Lower leg skin (tissue), 3 donors: ENCODE data around the gene TMEM184A.

ENCODE experiments used
- POLR2A ChIP-seq, 2 donors: fragments of 450-650 bp; IDR thresholded peaks; one replicate each; pipeline ENCODE4 v1.6.1; 2016 to 2017; ENCODE audit warnings: antibody characterized with exemption in 2 of 2, mild to moderate bottlenecking in 1 of 2, moderate library complexity in 1 of 2
- TF ChIP-seq, protein P1 (sequence below), 3 donors: fragments of 450-650 bp; IDR thresholded peaks; one replicate each; pipeline ENCODE4 v1.5.1; 2016; ENCODE audit warnings: antibody characterized with exemption in 3 of 3, mild to moderate bottlenecking in 3 of 3, moderate library complexity in 2 of 3

DNA sequence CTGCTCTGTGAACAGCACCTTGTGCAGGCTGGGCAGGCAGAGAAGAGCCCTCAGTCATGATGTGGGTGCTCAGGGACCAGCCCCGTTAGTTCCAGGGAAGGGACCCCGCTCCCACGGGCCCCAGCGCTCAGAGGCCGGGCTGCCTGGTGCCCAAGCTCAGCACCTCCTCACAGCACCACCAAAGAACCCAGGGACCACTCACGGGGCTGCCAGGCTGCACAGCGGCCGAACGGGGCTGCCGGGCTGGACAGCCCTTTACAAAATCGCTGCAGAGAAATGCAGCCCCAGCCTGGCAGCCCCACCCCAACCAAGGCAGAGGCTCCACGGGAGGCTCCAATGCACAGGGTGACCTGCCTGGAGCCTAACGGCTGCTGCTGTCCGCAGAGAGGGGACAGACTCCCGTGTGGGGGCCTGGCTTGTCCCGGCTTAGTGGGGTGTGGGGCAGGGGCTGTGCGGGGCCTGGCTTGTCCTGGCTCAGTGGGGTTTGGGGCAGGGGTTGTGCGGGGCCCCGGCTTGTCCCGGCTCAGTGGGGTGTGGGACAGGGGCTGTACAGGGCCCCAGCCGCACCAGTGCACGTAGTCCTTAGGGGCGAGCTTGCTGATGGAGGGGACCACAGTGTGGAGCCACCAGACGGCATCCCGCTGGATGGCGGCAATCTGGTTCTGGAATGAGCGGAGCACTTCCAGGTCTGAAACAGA, 61.0 kb downstream of the TMEM184A start:
- TF ChIP-seq, protein P1, sequence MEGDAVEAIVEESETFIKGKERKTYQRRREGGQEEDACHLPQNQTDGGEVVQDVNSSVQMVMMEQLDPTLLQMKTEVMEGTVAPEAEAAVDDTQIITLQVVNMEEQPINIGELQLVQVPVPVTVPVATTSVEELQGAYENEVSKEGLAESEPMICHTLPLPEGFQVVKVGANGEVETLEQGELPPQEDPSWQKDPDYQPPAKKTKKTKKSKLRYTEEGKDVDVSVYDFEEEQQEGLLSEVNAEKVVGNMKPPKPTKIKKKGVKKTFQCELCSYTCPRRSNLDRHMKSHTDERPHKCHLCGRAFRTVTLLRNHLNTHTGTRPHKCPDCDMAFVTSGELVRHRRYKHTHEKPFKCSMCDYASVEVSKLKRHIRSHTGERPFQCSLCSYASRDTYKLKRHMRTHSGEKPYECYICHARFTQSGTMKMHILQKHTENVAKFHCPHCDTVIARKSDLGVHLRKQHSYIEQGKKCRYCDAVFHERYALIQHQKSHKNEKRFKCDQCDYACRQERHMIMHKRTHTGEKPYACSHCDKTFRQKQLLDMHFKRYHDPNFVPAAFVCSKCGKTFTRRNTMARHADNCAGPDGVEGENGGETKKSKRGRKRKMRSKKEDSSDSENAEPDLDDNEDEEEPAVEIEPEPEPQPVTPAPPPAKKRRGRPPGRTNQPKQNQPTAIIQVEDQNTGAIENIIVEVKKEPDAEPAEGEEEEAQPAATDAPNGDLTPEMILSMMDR (IDR thresholded peaks at IDR 0.05): no peak
- TF ChIP-seq POLR2A (IDR thresholded peaks at IDR 0.05): no peak
